ENCODE data around the gene MED13. TPM values are rescaled to one million over a fixed set of nuclear protein-coding genes. Genes with fewer than 3 reads are reported as not detected.

Gene MED13
- total RNA-seq, 1 donor from 2014 or later = 65.7 TPM

DNA sequence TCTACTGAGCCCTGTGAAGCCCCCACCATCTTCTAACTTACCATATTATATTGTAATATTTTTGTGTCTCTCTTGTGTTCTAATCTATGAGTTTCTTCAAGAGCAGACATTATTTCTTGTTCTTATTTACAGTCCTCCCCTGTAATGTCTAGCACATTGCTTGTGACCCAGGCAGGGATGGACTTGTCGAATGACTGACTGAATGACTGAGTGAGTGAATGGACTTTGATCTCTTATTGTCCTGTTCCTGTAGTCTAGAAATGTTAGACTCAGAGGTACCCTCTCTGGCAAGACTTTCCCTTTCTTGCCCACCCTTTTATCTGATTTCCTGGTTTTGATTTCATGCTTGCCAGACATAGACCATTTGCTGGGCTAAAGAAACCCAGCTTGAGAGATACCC lies 35.0 kb upstream of the MED13 start:
- Histone ChIP-seq H3K27ac (no peak overlapping the region), H3K9me3 (no peaks in the 10 kb centered on the region), H3K4me1 (no peaks in the 10 kb centered on the region), H3K27me3 (no peaks in the 10 kb centered on the region), H3K4me3 (no peak overlapping the region), H3K36me3 (no peaks in the 10 kb centered on the region)
- intact Hi-C loops (cut with DNase I) = no loop called here
- ATAC-seq (no peak), DNase-seq (no peak)
- TF ChIP-seq, protein P1, sequence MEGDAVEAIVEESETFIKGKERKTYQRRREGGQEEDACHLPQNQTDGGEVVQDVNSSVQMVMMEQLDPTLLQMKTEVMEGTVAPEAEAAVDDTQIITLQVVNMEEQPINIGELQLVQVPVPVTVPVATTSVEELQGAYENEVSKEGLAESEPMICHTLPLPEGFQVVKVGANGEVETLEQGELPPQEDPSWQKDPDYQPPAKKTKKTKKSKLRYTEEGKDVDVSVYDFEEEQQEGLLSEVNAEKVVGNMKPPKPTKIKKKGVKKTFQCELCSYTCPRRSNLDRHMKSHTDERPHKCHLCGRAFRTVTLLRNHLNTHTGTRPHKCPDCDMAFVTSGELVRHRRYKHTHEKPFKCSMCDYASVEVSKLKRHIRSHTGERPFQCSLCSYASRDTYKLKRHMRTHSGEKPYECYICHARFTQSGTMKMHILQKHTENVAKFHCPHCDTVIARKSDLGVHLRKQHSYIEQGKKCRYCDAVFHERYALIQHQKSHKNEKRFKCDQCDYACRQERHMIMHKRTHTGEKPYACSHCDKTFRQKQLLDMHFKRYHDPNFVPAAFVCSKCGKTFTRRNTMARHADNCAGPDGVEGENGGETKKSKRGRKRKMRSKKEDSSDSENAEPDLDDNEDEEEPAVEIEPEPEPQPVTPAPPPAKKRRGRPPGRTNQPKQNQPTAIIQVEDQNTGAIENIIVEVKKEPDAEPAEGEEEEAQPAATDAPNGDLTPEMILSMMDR (IDR thresholded peaks at IDR 0.05) = no peak

DNA sequence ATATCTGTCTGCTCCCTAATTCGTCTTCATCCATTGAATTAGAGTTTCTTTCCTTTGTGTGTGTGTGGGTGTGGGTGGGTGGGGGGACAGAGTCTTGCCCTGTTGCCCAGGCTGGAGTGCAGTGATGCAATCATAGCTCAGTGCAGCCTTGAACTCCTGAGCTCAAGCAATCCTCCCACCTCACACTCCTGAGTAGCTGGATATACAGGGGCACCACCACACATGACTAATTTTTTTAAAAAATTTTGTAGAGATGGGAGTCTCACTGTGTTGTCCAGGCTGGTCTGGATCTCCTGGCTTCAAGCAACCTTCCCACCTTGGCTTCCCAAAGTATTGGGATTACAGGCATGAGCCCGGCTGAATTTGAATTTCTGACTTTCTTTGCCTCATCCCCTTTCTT lies 34.5 kb upstream of the MED13 start:
- no peaks in the 10 kb centered on the region for H3K9me3 ChIP-seq

DNA sequence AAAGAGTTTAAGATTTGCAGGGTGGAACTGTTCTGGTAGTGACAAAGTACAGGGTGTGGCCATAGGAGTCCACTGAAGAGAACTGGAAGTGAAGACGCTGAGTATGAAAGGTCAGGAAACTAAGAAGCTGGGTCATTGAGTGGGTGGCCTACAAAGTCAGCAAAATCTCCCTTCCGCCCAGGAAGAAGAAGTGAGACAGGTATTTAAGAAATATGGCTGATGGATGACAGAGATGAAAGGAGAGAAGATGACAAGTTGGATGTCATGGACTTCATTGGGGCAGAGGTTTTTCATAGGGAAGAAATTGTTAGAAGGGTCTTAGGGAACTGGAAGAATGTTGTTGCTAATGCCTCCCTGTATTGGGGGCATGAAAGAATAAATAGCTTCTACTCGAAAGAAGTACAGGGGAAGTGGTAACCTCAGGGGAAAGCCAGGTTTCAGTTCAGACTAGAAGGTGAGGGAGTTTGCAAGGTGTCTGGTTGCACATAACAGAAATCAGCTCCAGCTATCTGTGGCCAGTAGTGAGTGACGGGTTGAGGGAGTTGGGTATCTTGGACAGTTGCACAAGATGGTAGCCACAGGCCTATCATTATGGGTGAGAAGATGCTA lies 33.6 kb upstream of the MED13 start:
- no peak for DNase-seq

More for the DNA sequence above, 34.5 kb upstream of the MED13 start:
- ATAC-seq (no peak), DNase-seq (no peak)
- no peak overlapping the region for H3K4me3 ChIP-seq
- no peak overlapping the region for H3K27ac ChIP-seq
- no peaks in the 10 kb centered on the region for H3K27me3 ChIP-seq
- TF ChIP-seq, protein P1 (IDR thresholded peaks at IDR 0.05) = no peak
- no peaks in the 10 kb centered on the region for H3K4me1 ChIP-seq
- intact Hi-C loops (cut with DNase I) = no loop called here
- H3K36me3 ChIP-seq = no peaks in the 10 kb centered on the region

DNA sequence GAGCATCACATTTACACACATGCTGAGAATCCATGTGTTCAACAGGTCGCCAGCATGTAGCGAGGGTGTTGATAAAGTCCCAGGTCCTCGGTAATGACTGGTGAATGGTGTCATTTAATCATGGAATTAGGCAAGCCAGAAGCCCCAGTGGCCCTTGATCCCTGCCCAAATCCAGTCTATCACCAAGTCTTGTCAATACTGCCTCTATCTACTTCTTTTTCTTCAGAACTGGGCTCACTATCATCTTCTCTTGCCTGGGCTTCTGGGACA lies 31.3 kb upstream of the MED13 start:
- no peaks in the 10 kb centered on the region for H3K9me3 ChIP-seq
- no peaks in the 10 kb centered on the region for H3K36me3 ChIP-seq
- no peaks in the 10 kb centered on the region for H3K27me3 ChIP-seq
- DNase-seq (no peak), ATAC-seq (no peak)
- TF ChIP-seq, protein P1 (IDR thresholded peaks at IDR 0.05) = no peak
- H3K4me1 ChIP-seq = peaks cover 2% of the 10 kb centered on the region
- H3K4me3 ChIP-seq = no peak overlapping the region
- intact Hi-C loops (cut with DNase I) = no loop called here
- no peak overlapping the region for H3K27ac ChIP-seq

More for the DNA sequence above, 33.6 kb upstream of the MED13 start:
- intact Hi-C loops (cut with DNase I) = no loop called here
- no peak overlapping the region for H3K27ac ChIP-seq
- no peaks in the 10 kb centered on the region for H3K9me3 ChIP-seq
- peak; percentile 68 for ATAC-seq
- H3K4me3 ChIP-seq = no peak overlapping the region
- no peaks in the 10 kb centered on the region for H3K36me3 ChIP-seq
- TF ChIP-seq, protein P1 (IDR thresholded peaks at IDR 0.05) = no peak
- no peaks in the 10 kb centered on the region for H3K27me3 ChIP-seq
- peaks cover 2% of the 10 kb centered on the region for H3K4me1 ChIP-seq

DNA sequence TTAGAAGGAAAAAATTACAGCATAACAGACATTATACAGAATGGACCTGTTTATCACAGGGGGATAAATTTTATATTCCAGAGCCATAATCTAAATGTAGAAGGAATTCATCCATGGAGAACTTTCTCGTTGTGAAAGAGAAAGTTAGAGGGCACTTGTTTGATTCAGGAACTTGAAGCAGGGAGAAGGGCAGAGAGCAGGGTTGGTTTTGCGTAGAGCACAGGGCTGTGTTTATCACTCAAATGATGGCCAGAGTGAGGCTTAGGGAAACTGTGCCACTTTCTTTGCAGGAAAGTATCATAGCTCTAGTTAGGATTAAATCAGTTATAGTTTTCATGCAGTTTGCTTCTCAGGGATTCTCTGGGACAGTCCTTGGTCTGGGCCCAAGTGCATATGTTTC lies 29.1 kb upstream of the MED13 start:
- Histone ChIP-seq H3K36me3 (no peaks in the 10 kb centered on the region), H3K27me3 (no peaks in the 10 kb centered on the region), H3K9me3 (no peaks in the 10 kb centered on the region), H3K4me3 (no peak overlapping the region), H3K4me1 (peaks cover 2% of the 10 kb centered on the region), H3K27ac (no peak overlapping the region)
- TF ChIP-seq, protein P1 (IDR thresholded peaks at IDR 0.05) = no peak
- DNase-seq (no peak), ATAC-seq (no peak)
- intact Hi-C loops (cut with DNase I) = no loop called here
